Measurements from ENCODE around the gene DOCK10.

DOCK10 gene

DNA sequence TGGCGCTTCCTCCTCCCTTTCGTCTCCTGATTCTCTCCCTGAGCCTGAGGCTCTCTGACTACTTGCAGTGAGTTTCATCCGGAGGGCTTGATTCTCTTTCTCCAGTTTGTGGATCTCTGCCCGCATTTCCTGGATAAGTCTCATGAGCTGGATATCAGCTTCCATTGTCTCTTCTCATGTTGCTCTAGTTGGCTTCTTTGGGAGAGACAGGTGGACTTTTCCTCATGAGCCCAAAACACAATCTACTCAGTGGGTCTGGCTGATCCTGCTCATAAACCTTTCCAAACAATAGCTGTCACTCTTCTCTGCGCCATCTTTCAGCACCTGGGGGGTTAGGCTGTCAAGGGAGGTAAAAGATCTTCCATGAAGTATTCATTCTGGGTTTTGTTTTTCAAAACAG is 326.1 kb downstream of the DOCK10 start, which contains the start of gene CCDC195:
TSS of gene CCDC195 (minus strand) at position 165 of the 400 bp plus-strand sequence. CDS start at position 165, 0 bp downstream.
- TF ChIP-seq, protein P1, sequence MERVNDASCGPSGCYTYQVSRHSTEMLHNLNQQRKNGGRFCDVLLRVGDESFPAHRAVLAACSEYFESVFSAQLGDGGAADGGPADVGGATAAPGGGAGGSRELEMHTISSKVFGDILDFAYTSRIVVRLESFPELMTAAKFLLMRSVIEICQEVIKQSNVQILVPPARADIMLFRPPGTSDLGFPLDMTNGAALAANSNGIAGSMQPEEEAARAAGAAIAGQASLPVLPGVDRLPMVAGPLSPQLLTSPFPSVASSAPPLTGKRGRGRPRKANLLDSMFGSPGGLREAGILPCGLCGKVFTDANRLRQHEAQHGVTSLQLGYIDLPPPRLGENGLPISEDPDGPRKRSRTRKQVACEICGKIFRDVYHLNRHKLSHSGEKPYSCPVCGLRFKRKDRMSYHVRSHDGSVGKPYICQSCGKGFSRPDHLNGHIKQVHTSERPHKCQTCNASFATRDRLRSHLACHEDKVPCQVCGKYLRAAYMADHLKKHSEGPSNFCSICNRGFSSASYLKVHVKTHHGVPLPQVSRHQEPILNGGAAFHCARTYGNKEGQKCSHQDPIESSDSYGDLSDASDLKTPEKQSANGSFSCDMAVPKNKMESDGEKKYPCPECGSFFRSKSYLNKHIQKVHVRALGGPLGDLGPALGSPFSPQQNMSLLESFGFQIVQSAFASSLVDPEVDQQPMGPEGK (CRISPR knock-in tag; IDR thresholded peaks at IDR 0.05; ENCODE audit: borderline replicate concordance): no peak
- TF ChIP-seq ZFP3 (CRISPR knock-in tag; IDR thresholded peaks at IDR 0.05): no peak
- no peak for TF ChIP-seq TOX (CRISPR knock-in tag; IDR thresholded peaks at IDR 0.05; ENCODE audit: borderline replicate concordance)
- TF ChIP-seq, protein P2, sequence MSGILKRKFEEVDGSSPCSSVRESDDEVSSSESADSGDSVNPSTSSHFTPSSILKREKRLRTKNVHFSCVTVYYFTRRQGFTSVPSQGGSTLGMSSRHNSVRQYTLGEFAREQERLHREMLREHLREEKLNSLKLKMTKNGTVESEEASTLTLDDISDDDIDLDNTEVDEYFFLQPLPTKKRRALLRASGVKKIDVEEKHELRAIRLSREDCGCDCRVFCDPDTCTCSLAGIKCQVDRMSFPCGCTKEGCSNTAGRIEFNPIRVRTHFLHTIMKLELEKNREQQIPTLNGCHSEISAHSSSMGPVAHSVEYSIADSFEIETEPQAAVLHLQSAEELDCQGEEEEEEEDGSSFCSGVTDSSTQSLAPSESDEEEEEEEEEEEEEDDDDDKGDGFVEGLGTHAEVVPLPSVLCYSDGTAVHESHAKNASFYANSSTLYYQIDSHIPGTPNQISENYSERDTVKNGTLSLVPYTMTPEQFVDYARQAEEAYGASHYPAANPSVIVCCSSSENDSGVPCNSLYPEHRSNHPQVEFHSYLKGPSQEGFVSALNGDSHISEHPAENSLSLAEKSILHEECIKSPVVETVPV (CRISPR knock-in tag; IDR thresholded peaks at IDR 0.05): no peak
- TF ChIP-seq ARNTL (CRISPR knock-in tag; IDR thresholded peaks at IDR 0.05; ENCODE audit: borderline replicate concordance, low read depth): no peak
- no peak for TF ChIP-seq ZFP30 (CRISPR knock-in tag; IDR thresholded peaks at IDR 0.05)
- TF ChIP-seq PPARA (CRISPR knock-in tag; IDR thresholded peaks at IDR 0.05; ENCODE audit: borderline replicate concordance): no peak
- no peak for ATAC-seq
